HL-60/S4 treated with retinoic acid at 250 ng/mL for 4 days and 3 days (cell line): Measurements from ENCODE around the gene PRRX1.

ENCODE experiments used
- in situ Hi-C: fragments of 300-500 bp; cut with MboI; formaldehyde crosslinking; loops from 2 replicates; pipeline ENCODE4 v1.7.0; 2022; ENCODE audit warnings: low sequenced_read_pairs

Gene PRRX1

GRCh38 chr1:170686291-170686690 is 22.4 kb downstream of the PRRX1 start:
- in situ Hi-C loops = no loop called here

DNA sequence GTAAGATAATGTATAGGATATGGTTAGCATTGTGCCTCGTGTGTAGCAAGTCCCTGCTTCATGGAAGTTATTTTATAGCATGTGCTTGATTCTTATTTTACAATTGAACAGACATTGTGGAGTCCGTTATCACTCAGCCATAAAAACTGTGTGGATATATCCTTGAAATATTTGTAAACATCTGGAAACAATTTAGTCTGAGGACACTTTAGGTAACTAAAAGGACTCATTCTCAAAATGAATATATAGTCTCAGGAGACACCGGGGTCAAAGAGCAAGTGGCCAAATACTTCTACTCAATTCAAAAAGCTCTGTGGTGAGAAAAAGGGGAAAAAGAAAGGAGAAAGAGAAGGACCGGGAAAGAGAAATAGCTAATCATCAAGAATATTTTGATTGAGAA is 23.7 kb downstream of the PRRX1 start:
- in situ Hi-C loops = no loop called here

DNA sequence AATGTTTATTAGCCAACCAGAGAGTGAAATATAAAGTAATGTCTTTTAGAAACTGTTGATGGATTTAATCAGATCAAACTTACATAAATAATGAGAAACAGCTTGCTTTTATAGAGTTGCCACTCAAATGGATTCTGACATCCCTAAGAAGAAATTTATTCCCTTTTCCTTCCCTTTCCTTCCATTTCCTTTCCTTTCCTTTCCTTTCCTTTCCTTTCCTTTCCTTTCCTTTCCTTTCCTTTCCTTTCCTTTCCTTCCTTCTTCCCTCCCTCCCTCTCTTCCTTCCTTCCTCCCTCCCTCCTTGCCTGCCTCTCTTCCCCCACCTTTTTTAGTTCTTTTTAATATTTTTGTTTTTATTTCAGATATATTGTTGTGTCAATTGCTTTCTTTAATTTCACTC is 27.3 kb downstream of the PRRX1 start:
- in situ Hi-C loops = no loop called here

DNA sequence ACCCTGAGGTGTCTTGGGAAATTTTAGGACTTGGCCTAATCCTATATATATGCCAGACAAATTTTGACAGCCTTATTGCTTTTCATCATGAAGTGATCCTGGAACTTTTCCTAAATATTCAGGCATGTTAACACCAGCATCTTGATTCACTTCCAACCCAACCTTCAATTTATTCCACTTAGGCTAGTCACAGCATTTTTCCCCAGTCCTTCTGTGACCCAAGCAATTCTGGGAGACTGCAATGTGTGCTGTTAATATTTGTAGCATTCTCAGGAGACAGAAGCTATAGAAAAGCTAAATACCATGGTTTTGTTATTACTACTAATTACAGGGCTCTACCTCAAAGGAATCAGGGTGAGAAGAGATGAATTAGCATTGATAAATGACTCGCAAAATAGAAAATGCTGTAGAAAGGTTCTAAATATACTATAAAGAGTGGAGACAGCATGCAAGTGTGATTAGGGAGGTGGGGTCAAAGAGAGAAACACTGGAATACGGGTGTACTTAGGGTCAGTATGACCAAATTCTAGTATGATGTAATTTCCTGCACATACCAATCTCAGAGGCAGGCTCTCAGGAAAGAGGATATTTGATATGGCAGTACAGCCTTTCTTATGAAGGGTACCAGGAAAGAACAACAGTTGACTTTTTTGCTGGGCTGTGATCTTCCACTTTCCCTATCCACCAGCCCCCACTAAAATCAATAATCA is 29.1 kb downstream of the PRRX1 start:
- in situ Hi-C loops = no loop called here

DNA sequence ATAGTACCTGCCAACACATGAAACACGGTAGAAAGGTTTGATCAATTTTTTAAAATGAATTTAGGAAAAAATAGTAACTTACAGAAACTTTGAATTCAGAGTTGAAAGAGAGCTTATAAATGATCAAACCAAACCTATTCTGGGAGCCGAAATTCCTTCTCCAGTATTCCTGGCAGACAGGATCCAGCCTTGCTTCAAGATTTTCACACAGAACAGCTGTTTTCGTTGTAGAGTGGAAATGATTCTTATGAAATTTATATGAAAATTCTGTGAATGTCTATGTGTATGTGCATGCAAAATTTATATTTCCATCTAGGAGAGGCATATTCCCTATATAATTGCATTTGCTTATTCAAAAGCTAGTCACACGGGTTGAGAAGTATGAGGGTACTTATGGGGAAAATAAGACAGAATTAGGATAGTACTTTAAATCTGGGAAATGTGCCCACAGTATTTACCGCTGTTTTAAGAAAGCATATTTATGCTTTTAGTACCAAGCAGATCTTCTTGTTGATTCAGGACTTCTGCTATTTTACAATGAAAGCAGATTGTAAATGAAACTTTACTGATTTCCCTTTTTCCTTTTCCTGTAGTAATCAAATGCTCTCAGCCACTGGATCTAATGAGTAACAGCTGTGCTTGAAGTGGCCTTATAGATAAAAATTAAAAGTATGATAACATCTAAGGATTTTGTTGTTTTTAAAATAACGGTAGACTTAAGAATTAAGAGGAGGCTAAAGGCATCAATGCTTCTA is 30.4 kb downstream of the PRRX1 start:
- in situ Hi-C loops = no loop called here

DNA sequence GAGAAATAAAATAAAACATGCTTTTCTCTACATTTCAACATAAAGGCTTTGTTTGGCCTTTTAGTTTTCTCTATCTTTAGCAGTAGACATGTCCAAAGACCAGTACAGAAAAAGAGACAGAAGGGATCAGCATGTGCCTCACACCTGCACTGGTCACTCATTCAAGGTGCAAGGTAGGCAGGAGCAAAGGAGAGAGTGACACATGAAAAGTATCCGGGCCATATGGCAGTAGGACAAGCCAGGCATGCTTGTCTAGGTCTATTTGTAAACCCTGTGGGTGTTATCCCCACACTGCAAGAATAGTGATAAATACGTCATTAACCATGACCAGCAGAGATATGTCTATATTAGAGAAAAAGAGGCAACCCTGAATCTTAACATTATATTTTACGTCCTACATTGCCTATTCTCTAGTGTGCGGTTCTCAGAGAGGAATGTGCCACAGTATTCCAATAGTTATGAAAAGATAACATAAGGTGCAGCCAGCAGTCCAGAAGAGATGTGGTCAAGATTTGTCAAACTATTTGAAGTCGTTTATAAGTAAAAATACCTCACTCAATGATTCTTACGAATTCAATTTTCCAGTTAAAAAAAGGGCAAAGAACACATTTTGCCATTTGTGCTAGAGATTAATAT is 32.1 kb downstream of the PRRX1 start:
- in situ Hi-C loops = no loop called here

- in situ Hi-C loops = no loop called here
Measured at GRCh38 chr1:170696591-170697290, 32.8 kb downstream of the PRRX1 start.

DNA sequence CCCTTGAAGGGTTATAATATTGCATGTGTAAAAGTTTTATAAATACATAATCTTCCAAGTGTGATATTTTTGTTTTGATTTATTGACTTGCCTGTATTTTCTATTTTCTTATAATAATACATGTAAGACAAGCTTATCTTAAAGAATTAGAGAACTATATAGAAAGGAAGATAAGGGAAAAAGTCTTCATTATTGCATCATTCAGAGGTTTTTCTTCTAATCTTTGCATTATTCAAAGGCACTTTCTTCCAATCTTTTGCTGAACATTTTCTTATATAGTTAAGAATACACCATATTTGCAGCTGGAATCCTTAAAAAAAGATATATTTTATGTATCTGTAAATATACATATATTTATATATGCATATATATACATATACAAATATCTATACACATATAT is 33.4 kb downstream of the PRRX1 start:
- in situ Hi-C loops = no loop called here

DNA sequence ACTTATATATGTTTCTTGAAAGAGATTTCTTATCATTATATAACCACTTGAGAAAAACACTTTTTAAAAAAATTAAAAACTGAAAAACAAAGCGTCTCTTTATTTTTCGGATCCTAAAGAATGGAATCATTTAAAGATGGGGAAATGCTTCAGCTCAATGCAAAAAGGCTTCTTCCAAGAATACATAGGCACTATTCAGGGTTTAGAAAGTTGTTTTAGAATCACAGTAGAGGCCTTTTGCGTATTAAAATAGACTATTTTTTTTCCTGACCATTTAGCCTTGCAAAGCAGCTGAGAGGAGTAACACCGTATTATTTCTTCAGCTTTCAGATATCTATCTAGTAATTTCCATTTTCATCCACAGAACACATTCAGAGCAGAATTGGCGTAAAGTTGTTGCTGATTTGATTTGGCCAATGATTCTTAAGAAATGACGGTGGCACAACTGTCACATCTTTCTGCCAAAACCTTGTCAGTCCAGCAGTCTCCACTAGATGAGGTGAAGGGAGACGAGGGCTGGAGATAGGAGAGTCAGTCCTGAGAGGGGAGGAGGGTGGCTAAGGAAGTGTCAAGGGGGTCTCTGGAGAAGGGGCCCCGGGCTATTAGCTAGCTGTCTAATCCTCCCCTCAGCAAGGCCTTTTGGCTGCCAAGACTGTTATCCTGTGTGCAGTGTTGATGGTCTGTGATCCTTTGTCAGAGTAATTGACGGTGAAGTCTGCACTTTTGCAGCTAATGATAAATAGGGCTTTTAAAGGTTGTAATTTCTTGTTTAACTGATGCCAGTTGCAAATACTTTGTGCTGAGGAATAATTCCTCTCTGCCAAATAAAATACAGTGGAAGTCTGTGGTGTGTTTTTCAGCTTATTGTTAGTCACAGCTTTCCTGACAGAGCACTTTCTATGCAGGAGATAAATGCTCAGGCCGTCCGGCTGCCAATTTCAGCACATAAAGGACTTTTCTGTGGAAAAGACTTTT is 34.7 kb downstream of the PRRX1 start:
- in situ Hi-C loops = no loop called here

GRCh38 chr1:170699696-170700095 is 35.8 kb downstream of the PRRX1 start:
- in situ Hi-C loops = no loop called here

- in situ Hi-C loops = no loop called here
Measured at GRCh38 chr1:170700842-170701615, 37.1 kb downstream of the PRRX1 start.

DNA sequence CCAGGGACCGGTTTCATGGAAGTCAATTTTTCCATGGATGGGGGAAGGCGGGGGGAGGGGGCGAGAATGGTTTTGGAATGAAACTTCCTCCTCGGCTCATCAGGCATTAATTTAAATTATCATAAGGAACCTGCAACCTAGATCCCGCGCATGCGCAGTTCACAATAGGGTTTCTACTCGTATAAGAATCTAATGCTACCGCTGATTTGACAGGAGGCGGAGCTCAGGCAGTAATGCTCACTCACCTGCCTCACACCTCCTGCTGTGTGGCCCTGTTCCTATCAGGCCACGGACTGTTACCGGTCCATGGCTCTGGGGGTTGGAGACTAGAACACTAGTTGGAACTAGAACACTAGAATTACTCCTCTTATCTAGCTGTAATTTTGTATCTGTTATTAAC is 38.0 kb downstream of the PRRX1 start:
- in situ Hi-C loops = no loop called here

DNA sequence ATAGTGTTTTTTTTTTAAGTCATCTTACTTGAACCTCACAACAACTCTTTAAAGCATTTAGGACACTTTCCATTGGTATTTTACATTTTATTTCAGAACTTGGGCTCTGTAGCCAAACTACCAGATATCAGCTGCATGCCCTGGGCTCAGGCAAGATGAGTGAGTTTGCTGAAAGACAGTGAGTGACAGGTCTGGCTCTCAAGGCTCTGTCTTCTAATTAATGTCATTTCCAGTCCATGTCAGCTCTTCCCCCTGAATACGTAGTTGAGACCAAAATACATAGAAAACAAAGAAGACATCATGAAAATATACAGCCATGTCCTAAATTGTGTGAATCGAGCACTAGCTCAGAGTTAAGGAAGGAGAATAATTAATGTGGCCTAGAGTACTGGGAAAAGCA is 39.7 kb downstream of the PRRX1 start:
- in situ Hi-C loops = no loop called here

DNA sequence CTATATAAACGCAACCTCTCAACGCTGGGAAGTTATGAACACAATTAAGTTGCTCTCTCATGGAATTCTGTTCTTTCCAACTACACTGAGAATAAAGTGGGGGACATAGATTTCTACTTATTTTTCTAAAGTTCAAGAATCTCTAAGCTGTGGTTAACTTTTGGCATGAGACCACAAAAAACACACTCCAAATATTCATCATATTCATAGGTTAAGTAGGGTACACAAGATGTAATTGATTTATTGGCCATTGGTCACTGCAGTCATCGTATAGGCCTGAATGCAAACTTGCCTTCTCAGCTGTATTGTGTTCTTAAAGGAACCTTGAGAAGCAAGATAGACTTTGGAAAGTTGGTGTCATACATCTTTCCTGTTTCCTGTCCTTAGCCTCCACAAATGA is 40.3 kb downstream of the PRRX1 start:
- in situ Hi-C loops = no loop called here

- in situ Hi-C loops = no loop called here
Measured at GRCh38 chr1:170705981-170706380, 42.0 kb downstream of the PRRX1 start.

DNA sequence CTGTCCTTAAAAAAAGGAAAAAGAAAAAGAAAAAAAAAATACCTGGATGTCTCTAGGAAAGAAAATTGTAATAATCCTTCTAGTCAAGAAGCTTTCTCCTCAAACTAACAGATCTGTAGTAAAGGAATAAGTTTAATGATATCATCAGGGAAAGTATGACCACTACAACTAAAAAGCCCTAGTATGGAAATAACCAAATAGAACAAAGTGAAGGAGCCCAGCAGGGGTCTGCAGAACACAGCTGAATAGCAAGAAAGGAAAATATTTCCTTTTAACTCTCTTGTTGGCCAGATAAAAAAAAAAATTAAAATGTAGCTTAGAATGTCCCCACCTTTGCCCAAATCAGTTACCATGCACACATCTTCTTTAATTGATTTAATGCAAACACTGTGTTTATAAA is 43.2 kb downstream of the PRRX1 start:
- in situ Hi-C loops = no loop called here

- in situ Hi-C loops = no loop called here
Measured at GRCh38 chr1:170707959-170708655, 44.2 kb downstream of the PRRX1 start.

GRCh38 chr1:170711682-170712081 is 47.8 kb downstream of the PRRX1 start:
- in situ Hi-C loops = no loop called here

DNA sequence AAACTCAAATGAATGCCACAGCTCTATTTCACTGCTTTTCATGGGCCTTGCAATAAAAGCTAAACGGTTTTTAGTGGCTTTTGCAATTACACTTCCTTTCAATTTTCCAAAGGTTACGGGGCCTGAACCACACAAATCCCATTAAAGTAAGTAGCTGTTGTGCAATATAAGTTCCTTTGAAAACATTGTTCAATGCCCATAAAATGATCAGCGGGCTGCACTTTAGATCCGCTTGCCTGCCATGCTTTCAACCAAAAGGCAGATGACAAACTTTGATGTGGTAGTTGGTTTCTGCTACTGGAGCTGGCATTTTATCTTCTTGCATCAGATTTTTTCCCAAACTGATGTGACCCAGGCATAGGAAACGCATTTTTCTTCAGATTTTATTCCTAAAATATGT is 50.2 kb downstream of the PRRX1 start:
- in situ Hi-C loops = no loop called here
